KG1 (cell line): ENCODE data around the gene PAF1.

ENCODE experiments used
- DNase-seq: peaks from one replicate; lab custom pipeline; 2025; lab: John Stamatoyannopoulos, UW

The PAF1 gene

GRCh38 chr19:39416152-39417120 is 25.5 kb upstream of the PAF1 start:
- DNase-seq: no peak

DNA sequence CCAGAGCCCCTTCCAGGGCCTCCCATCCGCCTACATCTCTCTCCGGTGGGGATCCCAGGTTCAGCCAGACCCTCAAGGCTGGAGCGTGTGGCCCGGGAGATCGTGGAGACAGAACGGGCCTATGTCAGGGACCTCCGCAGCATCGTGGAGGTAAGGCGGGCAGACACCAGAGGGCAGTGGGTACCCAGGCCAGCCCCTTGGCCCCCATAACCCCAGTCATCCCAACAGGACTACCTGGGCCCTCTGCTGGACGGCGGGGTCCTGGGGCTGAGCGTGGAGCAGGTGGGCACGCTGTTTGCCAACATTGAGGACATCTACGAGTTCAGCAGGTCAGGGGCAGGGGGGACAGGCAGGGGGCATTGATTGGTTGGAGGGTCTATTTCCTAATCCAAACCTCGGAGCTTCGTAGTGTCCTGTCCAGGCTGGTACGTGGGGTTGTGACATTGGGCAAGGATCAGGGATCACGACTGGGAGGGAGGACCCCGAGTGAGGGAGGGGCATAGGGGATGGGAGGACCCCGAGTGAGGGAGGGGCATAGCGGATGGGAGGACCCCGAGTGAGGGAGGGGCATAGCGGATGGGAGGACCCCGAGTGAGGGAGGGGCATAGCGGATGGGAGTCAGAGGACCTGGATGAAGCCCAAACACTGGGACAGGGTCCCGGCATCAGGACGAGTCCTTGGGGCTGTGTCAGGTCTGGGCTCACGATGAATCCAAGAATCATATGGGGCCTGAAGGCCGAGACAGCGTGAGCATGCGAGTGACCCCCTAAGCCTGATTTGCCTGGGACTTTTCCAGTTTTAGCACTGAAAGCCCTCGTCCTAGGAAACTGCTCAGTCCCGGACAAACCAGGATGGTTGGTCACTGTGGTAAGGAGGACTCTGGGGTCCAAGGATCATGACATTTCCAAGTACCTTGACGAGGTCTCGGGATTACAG is 24.5 kb upstream of the PAF1 start:
- DNase-seq: no peak

DNA sequence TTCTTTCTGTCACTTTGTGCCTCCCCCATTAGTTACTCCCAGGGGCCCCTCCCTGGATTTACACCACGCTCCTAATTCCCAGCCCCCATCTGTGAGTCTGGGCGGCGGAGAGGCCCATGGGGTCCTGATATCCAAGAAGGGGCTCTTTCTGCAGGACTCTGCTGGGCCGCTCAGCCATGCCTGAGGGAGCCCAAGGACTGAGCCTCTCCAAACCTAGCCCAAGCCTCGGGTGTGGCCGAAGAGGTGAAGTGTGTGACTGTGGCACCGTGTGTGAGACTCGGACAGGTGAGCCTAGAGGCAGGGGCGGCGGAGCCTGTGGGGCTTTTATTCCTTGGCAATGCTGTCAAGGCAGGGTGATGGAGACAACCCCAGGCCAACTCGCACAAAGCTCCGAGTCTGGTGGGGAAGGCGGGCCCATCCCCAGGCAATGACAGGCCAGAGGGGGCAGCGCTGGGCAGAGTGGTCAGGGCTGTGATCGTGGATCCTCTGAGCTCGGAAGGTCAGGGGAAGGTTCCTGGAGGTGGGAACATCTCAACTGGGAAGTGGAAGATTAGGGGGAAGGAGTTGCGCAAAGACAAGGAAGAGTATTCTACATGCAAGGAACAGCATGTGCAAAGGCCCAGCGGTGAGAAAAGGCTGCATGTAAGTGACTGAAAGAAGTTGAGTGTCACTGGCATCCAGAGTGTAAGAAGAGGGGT is 23.2 kb upstream of the PAF1 start:
- no peak for DNase-seq

DNA sequence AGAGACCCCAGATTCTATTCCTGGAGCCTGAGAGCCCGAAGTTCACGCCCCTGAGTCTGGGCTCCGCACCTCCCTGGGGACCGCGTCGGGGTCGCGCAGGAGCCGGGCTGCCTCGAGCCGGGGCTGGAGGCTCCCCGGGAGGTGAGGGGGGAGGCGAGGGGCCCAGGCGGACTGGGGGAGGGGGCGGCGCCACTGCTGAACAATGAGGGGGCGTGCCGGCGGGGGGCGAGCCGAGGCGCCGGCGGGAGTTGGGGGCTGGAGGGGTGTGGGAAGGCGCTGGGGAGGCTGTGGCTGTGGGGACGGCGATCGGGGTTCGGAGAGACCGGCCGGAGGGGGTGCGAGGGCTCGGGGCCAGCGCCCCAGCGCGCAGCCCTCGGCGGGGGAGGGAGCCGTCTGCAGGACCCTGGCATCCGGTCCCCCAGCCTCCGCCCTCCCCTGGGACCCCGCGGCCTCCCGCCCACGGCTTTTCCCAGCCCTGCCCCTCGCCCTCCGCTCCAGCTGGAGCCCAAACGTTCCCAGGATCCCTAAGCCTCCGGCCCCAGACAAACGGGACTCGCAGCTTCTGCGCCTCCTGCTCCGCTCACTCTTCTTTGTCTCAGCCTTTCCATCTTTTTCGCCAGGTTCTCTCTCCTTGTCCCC is 22.5 kb upstream of the PAF1 start:
- no peak for DNase-seq

DNA sequence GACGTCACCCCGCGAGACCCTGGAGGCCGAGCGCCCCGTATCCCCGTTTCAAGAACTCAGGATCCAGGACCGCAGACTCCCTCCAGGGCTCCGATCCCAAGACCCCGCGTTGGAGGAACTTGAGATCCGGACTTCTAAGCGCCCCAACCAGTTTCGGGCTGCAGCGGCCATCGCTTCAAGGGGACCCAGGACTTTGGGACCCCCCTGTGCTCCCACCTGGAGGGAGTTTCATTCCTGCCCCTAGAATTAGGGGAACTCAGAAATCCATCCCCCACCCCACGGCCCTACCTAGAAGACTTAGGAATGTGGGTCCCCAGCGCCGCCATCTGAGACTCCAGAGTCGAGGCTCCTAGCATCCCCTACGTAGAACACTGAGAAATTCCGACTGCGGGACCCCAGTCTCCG is 22.0 kb upstream of the PAF1 start:
- DNase-seq: no peak

DNA sequence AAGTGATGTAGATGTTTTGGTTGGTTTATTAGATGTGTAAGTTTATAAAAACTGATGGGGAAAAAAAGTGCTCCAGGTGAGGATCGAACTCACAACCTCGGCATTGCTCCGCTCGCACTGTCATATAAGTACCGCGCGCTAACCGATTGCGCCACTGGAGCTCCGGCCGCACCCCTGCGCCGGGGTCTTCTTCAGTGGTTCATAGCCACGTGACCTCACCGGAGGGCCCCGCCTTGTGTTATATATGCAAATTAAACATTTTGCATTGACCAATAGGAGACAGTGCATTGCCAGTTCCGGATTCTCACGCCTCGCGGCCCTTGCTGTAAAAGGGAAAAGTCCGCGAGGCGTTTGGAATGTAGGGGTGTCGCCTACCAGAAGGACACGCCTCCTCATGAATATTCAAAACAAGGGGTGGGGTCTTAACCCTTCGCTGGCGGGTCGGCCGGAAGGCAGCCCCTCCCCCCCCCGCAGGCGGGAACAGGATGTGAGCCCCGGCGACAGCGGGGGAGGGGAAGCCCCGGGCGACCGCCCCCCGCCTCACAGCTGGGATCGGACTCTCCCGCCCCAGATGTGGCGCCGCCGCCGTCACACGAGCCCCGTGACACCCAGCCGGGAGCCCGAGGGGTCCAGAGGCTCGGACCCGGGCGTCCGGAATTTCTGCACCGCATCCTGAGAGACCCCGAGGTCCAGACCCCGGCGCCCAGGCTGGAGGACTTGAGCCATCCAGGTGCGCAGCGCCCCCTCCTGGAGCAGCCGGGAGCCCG is 21.4 kb upstream of the PAF1 start, which contains the start of gene PLEKHG2:
Gene PLEKHG2 (plus strand): TSS at position 570 of the 767 bp plus-strand sequence. CDS start 1,418 bp downstream, outside the sequence.
- peak; percentile 99 for DNase-seq

- peak; percentile 99 for DNase-seq
Observed at GRCh38 chr19:39411832-39412099, 20.9 kb upstream of the PAF1 start.

DNA sequence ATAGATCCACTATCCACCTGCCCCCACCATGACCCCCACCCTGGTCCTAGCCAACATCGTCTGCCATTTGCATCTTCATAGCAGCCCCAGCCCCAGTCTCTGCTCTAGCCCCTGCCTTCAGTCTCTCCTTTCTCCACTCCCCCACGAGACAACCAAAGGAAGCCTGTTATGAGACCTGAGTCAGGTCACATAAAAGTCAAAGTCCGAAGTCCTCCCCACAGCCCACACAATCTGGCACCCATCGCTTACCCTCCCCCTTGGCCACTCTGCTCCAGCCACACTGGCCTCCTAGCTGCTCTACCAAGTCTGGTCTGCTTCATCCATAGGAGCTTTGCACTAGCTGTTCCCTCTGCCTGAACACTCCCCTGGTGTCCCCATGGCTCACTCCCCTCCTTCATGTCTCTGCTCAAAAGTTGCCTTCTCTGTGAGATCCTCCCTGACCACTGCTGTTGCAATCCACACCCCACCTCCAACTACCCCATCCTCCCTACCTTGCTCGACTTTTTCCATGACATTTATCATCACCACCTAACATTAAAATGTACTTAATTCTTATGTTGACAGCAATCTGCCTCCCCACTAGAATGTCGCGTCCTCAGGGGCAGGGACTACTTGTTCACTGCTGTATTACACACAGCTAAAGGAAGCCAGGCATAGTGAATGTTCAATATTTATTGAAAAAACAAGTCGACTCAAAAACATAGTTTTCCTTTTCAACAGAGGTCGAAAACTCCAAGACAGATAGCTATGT is 20.4 kb upstream of the PAF1 start:
- DNase-seq: no peak

GRCh38 chr19:39410831-39411080 is 19.9 kb upstream of the PAF1 start:
- no peak for DNase-seq

DNA sequence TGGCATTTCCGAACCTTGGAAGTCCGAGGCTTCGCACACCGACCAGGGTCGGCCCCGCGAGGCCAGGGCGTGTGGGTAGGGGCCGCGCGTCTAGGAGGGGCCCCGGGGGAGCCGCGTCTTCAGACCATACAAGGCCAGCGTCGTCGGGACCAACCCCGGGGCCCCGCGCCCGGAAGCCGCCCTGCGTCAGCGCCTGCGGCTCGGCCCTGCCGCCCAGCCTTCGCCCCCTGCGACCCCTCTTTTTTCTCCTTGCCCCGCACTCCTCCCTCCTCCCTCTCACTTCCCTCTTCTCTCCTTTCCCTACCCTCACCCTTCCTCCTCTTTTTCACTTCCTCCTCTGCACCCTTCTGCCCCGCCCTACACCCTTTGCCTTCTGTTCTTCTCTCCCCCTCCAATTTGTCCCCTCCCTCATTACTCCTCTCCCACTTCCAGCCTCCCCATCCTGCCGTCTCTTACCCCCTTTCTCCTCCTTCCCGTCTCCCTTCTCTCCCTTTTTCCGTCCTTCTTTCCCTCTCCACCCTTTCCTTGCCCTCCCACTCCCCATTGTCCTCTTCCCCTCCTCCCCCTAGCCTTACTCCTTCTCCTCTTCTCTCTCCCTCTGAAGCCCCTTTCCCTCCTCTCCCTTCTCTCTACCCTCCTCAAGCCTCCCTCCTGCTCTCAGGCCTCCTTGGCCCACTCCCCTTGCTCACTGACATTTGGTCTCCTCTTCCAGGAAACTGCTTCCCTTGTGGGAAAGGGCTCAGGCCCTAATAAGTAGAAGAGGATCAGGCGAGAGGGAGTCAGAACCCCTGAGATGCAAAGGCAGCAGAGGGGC is 19.3 kb upstream of the PAF1 start:
- DNase-seq: no peak

DNA sequence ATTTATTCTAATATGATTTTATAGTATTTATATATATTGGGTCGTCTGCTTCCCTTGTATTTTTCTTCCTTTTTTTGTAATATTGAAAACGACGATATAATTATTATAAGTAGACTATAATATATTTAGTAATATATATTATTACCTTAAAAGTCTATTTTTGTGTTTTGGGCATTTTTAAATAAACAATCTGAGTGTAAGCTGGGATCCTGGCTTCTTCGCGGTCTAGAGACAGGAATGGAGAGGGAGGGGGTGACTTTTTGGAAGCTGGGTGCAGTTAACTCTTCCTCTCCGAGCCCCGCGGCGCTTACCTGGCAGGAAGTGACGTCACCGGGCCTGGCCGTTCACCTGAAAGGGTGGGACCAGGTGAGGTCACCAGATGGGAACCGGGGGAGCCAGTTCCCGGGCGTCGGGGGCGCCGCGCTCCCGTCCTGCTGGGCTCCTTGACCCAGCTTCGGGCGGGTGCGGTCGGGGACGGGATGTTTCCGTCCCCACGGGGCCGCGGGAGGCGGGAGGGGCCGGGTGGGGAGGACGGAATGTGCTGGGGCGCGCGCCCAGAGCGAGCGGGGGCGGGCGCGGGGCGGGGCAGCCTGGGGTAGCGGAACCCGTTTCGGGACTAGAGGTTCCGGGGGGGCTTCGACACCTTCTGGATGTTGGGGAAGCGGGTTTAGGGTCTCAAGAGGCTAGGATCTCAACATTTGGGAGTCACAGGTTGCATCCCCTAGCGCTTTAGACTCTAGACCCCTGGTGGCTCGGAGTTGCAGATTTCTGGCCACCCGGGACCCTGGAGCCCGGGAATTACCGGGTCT is 18.5 kb upstream of the PAF1 start:
- DNase-seq: no peak

- no peak for DNase-seq
Observed at GRCh38 chr19:39408392-39409207, 17.7 kb upstream of the PAF1 start.

- no peak for DNase-seq
Observed at GRCh38 chr19:39407660-39408391, 16.9 kb upstream of the PAF1 start.

- no peak for DNase-seq
Observed at GRCh38 chr19:39407410-39407659, 16.4 kb upstream of the PAF1 start.

- DNase-seq: peak; percentile 45
Observed at GRCh38 chr19:39406656-39407409, 15.9 kb upstream of the PAF1 start, which contains the start of gene ZFP36. TSS of gene ZFP36 (plus strand) at chr19:39406847. CDS start at chr19:39406905, 58 bp downstream.

DNA sequence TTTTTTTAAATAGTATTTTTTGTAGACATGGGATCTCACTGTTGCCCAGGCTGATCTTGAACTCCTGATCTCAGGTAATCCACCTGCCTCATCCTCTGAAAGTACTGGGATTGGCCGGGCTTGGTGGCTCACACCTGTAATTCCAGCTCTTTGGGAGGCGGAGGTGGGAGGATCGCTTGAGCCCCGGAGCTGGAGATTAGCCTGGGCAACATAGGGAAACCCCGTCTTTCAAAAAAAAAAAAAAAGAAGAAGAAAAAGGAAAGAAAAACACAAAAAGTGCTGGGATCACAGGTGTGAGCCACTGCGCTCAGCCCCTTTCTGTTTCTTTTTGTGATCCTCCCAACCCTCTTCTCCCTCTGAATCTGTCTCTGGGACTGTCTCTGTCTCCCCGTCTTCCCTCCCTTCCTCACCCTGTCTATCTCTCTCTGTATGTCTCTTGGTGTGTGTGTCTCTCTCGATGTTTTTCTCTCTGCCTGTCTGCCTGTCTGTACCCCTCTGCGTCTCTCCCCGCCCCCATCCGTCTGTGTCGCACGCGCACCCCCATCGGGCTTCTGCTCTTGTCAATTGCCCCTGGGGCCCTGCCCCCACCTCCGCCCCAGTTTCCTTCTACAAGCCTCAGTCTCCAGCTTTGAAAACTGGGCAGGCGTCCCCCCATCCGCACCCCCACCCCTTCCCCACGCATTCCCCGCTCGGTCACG is 15.2 kb upstream of the PAF1 start:
- no peak for DNase-seq
